WERI-Rb-1 (cell line): ENCODE results near the gene CYP2A13.

Source experiments
- DNase-seq: peaks from one replicate; pipeline ENCODE4 v3.0.0-alpha.2; 2020
- H3K27ac ChIP-seq: fragments of 250-450 bp; sonication (Bioruptor Pico); 2 replicates; pipeline ENCODE4 v1.5.1; 2020; ENCODE audit warnings: mild to moderate bottlenecking, moderate library complexity
- H3K27me3 ChIP-seq: fragments of 250-450 bp; sonication (Bioruptor Pico); 2 replicates; pipeline ENCODE4 v1.5.1; 2021; ENCODE audit warnings: mild to moderate bottlenecking, low read depth, moderate library complexity; ENCODE audit not compliant: insufficient read depth, severe bottlenecking
- H3K36me3 ChIP-seq: fragments of 250-450 bp; sonication (Bioruptor Pico); 2 replicates; pipeline ENCODE4 v1.5.1; 2020; ENCODE audit warnings: mild to moderate bottlenecking, moderate library complexity
- H3K4me3 ChIP-seq: 2 replicates; pipeline ENCODE4 v1.5.1; 2011; ENCODE audit warnings: low read depth, mild to moderate bottlenecking, control low read depth, low read length
- H3K9me3 ChIP-seq: fragments of 250-450 bp; sonication (Bioruptor Pico); 2 replicates; pipeline ENCODE4 v1.5.1; 2021; ENCODE audit warnings: mild to moderate bottlenecking, moderate library complexity; ENCODE audit not compliant: severe bottlenecking
- TF ChIP-seq, protein P1 (sequence below): IDR thresholded peaks from 2 replicates; pipeline ENCODE4 v1.5.1; 2011; ENCODE audit warnings: low read depth, mild to moderate bottlenecking, control low read depth, inconsistent platforms, low read length

CYP2A13 gene

GRCh38 chr19:41076286-41076685 is 12.0 kb upstream of the CYP2A13 start:
- DNase-seq, result no peak
- H3K36me3 ChIP-seq, result no peaks in the 10 kb centered on the region
- H3K27ac ChIP-seq, result no peak overlapping the region
- H3K27me3 ChIP-seq, result no peaks in the 10 kb centered on the region
- H3K9me3 ChIP-seq, result peaks cover 5% of the 10 kb centered on the region
- TF ChIP-seq, protein P1, sequence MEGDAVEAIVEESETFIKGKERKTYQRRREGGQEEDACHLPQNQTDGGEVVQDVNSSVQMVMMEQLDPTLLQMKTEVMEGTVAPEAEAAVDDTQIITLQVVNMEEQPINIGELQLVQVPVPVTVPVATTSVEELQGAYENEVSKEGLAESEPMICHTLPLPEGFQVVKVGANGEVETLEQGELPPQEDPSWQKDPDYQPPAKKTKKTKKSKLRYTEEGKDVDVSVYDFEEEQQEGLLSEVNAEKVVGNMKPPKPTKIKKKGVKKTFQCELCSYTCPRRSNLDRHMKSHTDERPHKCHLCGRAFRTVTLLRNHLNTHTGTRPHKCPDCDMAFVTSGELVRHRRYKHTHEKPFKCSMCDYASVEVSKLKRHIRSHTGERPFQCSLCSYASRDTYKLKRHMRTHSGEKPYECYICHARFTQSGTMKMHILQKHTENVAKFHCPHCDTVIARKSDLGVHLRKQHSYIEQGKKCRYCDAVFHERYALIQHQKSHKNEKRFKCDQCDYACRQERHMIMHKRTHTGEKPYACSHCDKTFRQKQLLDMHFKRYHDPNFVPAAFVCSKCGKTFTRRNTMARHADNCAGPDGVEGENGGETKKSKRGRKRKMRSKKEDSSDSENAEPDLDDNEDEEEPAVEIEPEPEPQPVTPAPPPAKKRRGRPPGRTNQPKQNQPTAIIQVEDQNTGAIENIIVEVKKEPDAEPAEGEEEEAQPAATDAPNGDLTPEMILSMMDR, result no peak
- no peak overlapping the region for H3K4me3 ChIP-seq

DNA sequence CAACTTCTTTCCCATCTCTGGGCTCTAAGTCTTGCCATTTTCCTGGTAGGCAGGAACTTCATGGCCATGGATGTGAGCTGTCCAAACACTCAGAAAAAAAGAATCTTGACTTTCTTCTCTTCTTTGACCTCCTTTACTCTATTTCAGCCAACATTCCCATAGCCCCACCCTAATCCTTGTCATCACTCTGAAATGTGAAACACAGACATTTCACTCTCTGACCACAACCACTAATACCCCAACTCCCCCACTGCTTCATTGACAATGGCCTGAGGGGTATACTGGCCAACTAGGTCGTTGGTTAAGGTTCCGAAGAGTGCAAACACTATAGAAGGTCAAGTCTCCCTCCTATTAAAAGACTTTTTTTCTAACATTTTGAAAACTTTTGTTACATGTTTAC is 4.7 kb upstream of the CYP2A13 start:
- no peaks in the 10 kb centered on the region for H3K27me3 ChIP-seq
- no peaks in the 10 kb centered on the region for H3K36me3 ChIP-seq
- no peak for DNase-seq
- TF ChIP-seq, protein P1, result no peak
- H3K27ac ChIP-seq, result no peak overlapping the region
- H3K4me3 ChIP-seq, result no peak overlapping the region
- peaks cover 5% of the 10 kb centered on the region for H3K9me3 ChIP-seq

DNA sequence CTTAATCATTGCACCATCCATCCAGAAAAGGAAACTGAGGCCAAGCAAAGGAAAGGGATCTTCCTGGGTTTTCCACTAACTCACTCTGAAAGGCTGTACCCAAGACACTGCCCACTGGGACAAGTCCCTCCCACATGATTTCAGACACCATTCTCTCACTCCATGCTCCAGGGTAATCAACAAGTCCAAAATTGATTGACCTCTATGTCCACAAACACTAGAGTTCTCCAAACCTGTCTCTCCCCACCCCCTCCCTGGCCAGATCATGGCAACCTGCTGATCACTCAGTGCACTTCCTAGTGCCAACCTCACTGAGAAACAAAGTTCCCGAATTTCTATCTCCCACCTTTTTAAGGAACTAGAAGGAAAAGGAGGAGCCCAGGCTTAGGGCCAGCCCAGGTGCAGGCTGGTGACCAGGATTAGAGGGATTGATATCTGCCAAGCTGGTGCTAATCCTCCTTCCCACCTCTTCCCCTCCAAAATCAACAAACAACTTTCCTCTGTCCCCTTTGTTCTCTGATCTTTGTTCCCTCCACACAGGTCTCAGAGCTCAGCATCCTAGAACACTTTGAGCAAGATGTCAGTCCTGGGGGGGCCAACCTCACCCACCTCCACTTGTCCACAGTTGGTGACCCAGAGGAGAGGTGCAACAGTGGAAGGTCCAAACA is 2.4 kb upstream of the CYP2A13 start:
- H3K9me3 ChIP-seq, result no peaks in the 10 kb centered on the region
- H3K27me3 ChIP-seq, result no peaks in the 10 kb centered on the region
- no peaks in the 10 kb centered on the region for H3K36me3 ChIP-seq
- no peak overlapping the region for H3K27ac ChIP-seq
- no peak overlapping the region for H3K4me3 ChIP-seq
- peak; percentile 11 for DNase-seq
- TF ChIP-seq, protein P1, result no peak

GRCh38 chr19:41089959-41090358 is 1.7 kb downstream of the CYP2A13 start:
- Histone ChIP-seq H3K27me3 (no peaks in the 10 kb centered on the region), H3K9me3 (no peaks in the 10 kb centered on the region), H3K4me3 (no peak overlapping the region), H3K36me3 (no peaks in the 10 kb centered on the region), H3K27ac (no peak overlapping the region)
- TF ChIP-seq, protein P1, result no peak
- no peak for DNase-seq

DNA sequence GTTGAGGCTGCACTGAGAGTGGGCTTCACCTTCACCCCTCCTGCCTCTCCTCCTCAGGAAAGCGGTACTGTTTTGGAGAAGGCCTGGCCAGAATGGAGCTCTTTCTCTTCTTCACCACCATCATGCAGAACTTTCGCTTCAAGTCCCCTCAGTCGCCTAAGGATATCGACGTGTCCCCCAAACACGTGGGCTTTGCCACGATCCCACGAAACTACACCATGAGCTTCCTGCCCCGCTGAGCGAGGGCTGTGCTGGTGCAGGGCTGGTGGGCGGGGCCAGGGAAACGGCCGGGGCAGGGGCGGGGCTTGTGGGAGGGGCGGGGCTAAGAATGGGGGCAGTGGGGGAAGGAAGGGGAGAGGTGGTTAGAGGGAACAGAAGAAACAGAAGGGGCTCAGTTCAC is 7.5 kb downstream of the CYP2A13 start:
- H3K36me3 ChIP-seq, result no peaks in the 10 kb centered on the region
- TF ChIP-seq, protein P1, result no peak
- H3K27me3 ChIP-seq, result no peaks in the 10 kb centered on the region
- no peak overlapping the region for H3K4me3 ChIP-seq
- DNase-seq, result no peak
- H3K27ac ChIP-seq, result no peak overlapping the region
- H3K9me3 ChIP-seq, result peaks cover 10% of the 10 kb centered on the region

DNA sequence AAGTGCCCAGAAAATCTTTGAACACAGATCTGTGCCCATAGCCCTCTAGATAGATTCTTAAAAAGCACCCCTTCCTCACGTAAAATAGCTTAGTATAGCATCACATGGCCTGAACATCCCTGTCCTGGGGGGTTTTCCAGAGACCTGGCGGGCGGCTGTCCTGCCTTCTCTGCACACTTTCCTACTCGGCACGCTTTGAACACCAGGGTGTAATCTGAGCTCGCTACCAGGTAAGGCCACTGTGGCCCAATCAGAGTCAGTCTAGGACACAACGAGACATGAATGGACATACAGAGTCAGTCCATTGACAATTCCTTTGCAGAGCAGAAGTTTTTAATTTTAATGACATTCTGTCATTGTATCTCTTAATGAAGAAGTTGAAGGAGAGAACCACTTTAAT is 8.1 kb downstream of the CYP2A13 start:
- Histone ChIP-seq H3K27me3 (no peaks in the 10 kb centered on the region), H3K9me3 (peaks cover 10% of the 10 kb centered on the region), H3K27ac (no peak overlapping the region), H3K36me3 (no peaks in the 10 kb centered on the region), H3K4me3 (no peak overlapping the region)
- TF ChIP-seq, protein P1, result no peak
- no peak for DNase-seq
